ENCODE data around the gene CCDC57. TPM values are rescaled to one million over a fixed set of nuclear protein-coding genes. Genes with fewer than 3 reads are reported as not detected.

Gene CCDC57
- total and polyA plus RNA-seq, 12 donors: 7.0 to 34.5 (median 10.7) TPM

- WGBS, 2 donors: 22 to 23% methylated on average over 68 to 80 of the region's 80 CpGs
- H3K27me3 ChIP-seq: no peaks in the 10 kb centered on the region
- intact Hi-C loops (cut with DNase I): loop anchor here in 4 of 10 donors (1.0 to 5.0 kb wide), 3 partner anchors 47 to 62 kb away; partner anchors contain the start of genes DCXR (in 3 of the 4), GPS1 (in 1 of the 4) and RFNG (in 1 of the 4)
- H3K36me3 ChIP-seq: peaks cover 0 to 22% (median 6%) of the 10 kb centered on the region in 9 donors
- H3K9me3 ChIP-seq: no peaks in the 10 kb centered on the region
- peak overlapping the region; percentile 89 to 100 (median 95) for H3K27ac ChIP-seq
- DNase-seq (no peak), ATAC-seq (peak in 6 of 8 donors; percentile 1 to 4 (median 2))
- peak overlapping the region; percentile 33 to 93 (median 86) for H3K4me3 ChIP-seq
- TF ChIP-seq CTCF (IDR thresholded peaks at IDR 0.05): no peak
- H3K4me1 ChIP-seq: peaks cover 13 to 53% (median 37%) of the 10 kb centered on the region in 9 donors
These were observed 113.5 kb downstream of the CCDC57 start for GRCh38 chr17:82098939-82099763.

- peak; percentile 94 to 95 for DNase-seq
- intact Hi-C loops (cut with DNase I): loop anchor here in 4 of 10 donors (1.0 to 5.0 kb wide), 3 partner anchors 46 to 61 kb away; partner anchors contain the start of genes DCXR (in 3 of the 4), GPS1 (in 1 of the 4) and RFNG (in 1 of the 4)
- H3K4me1 ChIP-seq: peaks cover 13 to 45% (median 30%) of the 10 kb centered on the region in 9 donors
- peak in 8 of 9 donors; percentile 29 to 67 (median 51) for TF ChIP-seq CTCF (IDR thresholded peaks at IDR 0.05)
- H3K36me3 ChIP-seq: peaks cover 0 to 30% (median 14%) of the 10 kb centered on the region in 9 donors
- ATAC-seq: peak; percentile 83 to 92 (median 87)
- H3K9me3 ChIP-seq: no peaks in the 10 kb centered on the region
- WGBS, 2 donors: 0 to 1% methylated on average over 78 to 123 of the region's 124 CpGs
- peak within 1 kb of the TSS; percentile 89 to 100 (median 95) for H3K27ac ChIP-seq
- peak within 1 kb of the TSS; percentile 65 to 93 (median 86) for H3K4me3 ChIP-seq
- H3K27me3 ChIP-seq: no peaks in the 10 kb centered on the region
These were observed 114.3 kb downstream of the CCDC57 start, which contains the start of gene FASN for GRCh38 chr17:82098169-82098938. Gene FASN, minus strand, starts transcription at chr17:82098236. Its CDS starts 1,791 bp downstream, at chr17:82096445.

GRCh38 chr17:82097919-82098168 lies 114.8 kb downstream of the CCDC57 start:
- H3K4me1 ChIP-seq: peaks cover 13 to 43% (median 30%) of the 10 kb centered on the region in 9 donors

More at GRCh38 chr17:82097919-82098168, 114.8 kb downstream of the CCDC57 start:
- H3K36me3 ChIP-seq: peaks cover 0 to 35% (median 19%) of the 10 kb centered on the region in 9 donors
- no peaks in the 10 kb centered on the region for H3K9me3 ChIP-seq
- 0% methylated on average over 17 to 36 of the region's 36 CpGs for WGBS, 2 donors
- H3K27me3 ChIP-seq: no peaks in the 10 kb centered on the region
- no peak for ATAC-seq
- H3K27ac ChIP-seq: peak overlapping the region; percentile 89 to 100 (median 95)
- no peak for TF ChIP-seq CTCF (IDR thresholded peaks at IDR 0.05)
- H3K4me3 ChIP-seq: peak overlapping the region; percentile 65 to 93 (median 86)
- DNase-seq: no peak
- intact Hi-C loops (cut with DNase I): loop anchor here in 4 of 10 donors (1.0 to 5.0 kb wide), 3 partner anchors 46 to 61 kb away; partner anchors contain the start of genes DCXR (in 3 of the 4), GPS1 (in 1 of the 4) and RFNG (in 1 of the 4)

All from heart right ventricle (tissue), 16 donors.